Activated CD4-positive, alpha-beta T cell treated with anti-CD3 and anti-CD28 coated beads, Interleukin-2, amount 50 U/mL, for 1 hour (primary cell): ENCODE results near the gene NAB1.
A peak's percentile ranks its signal among the peaks of the same experiment; 100 is the strongest.

Source experiments
- DNase-seq: peaks from one replicate; pipeline ENCODE4 v3.0.0-alpha.2; 2020

NAB1 gene

DNA sequence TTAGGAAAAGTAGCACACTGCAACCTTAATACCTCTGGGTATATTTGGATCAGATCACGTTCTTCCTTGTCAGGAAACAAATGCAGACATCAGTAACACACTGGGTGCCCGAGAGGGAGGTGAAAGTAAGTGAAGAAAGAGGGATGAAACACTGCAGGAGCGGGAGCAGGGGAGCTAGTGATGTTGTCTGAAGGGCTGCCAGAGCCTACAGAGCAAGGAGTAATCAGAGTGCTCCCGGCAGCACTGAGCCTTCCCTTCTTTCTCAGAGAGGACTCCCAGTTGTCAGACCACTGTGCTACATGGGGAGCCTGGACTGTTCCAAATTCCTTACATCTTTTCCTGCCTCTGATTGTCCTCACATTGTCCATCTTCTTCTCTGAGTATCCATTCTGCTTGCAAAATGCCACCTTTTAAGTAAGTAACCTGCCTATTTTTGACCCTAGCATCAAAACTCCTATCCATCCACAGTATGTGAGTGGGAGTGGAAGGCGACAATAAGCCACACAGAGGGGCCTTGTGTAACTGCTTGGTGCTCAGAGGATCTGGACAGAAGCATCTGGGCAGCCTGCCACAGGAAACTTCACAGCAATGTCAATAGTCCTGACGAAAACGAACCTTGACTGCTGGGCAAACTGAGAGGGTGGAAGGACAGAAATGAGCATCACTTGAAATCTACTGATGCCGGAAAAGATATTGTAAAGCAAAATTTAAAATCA lies 10.8 kb upstream of the NAB1 start:
- no peak for DNase-seq

DNA sequence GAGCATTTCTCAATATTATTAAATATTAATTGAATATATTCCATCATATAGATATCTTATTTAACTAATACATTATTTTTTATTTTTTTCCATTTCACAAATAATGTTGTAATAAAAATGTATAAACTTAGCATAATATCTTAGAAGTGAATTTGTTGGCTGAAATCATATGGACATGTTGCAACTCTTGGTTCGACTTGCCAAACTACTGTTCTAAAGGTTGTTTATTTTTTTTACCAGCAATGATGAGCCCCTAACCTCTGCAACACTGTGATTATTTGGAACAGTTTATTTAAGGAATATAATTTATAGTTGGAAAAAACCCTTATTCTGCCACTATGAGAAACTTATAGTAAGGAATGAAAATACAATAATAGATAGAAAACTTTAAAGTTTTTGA lies 8.8 kb upstream of the NAB1 start:
- no peak for DNase-seq

DNA sequence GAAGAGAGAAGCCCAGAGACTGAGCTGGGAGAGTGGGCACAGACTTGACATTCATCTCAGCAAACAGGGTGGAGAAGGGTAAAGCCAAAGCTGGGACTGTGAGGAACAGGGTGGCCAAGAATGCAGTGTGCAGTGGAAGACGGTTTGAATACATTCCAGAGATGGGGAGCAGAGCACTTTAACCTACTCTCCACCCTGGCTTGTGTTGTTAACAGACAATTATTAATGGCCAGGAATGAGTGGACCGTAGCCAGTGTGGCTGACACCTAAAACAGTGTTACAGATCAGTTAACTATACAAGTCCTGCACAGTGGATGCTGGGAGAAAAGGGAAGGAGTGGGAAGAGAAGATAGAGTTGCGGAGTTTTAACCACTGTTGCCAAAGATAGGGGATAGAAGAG lies 7.4 kb upstream of the NAB1 start:
- DNase-seq, result no peak

- DNase-seq, result no peak
Observed at GRCh38 chr2:190646780-190647522, 1.9 kb upstream of the NAB1 start.

DNA sequence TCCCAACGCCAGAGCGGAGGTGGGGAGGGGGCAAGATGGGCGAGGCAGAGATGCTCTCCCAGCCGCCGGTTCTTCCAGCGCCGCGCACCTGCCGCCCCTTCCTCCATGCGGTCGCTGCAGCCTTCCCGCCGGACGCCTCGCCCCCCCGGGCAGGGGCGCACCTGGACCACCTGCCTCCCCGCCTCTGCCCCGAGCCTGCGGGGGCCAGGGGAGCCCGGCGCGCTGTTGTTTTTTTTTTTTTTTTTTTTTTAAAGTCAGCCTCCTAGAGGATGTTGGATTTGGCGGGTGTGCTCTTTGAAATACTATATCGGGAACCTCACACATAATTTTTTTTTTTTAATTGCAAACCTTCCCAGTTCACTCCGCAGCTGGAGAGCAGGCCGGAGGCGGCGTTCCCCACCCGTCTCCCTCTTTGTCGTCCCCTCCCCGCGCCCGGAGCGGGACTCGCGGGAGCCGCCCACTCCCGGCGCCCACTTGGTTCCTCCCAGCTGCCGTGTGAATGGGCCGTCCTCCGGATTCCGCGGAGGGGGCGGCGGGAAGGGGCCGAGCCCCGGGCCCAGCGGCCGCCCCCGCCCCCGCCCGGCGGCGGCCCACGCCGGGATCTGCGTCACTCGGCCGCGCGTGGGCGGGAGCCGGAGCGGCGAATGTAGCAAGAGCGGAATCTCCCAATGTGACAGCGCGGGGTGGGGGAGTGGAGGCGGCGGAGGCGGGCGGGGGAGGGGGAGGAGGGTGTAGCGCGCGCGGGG lies 421 bp upstream of the NAB1 start:
- peak; percentile 93 for DNase-seq

GRCh38 chr2:190649798-190650390 lies 1.0 kb downstream of the NAB1 start:
- no peak for DNase-seq

- DNase-seq, result no peak
Observed at GRCh38 chr2:190651413-190651812, 2.5 kb downstream of the NAB1 start.

DNA sequence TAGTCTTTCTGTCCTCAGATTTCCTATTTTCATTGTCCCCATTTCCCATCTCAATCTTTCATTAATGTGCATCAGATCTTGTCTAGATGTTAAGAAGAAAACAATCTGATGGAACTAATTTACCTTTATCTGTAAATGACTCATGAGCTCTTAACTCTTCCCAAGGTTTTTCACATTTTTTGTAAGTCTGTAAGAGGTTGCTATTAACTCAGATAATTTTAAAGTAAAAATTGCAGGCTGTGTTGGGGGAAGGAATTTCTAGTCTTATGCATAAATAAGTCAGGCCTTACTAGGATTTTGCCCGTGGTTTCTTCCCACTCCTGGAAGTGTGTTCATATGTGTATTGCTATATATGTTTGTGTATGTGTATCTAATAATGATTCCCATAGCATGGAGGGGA lies 4.3 kb downstream of the NAB1 start:
- DNase-seq, result no peak

DNA sequence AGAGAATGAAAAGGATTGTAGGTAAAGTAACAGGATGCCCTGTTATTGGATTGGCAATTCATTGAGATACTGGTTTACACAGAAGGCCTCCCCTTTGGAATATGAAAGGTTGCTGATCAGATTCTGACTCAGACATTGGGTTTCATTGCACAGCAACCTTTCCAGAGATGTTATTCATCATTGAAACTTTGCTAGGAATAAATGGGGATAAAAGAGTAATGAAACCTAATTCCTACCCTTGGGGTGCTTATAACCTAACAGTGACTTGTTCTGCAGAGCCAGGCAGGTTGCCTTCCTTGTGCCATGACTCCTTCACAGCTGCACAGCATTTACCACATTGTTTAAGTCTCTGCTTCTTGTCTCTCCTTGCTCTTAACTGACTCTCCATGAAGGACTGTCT lies 5.0 kb downstream of the NAB1 start:
- no peak for DNase-seq

- DNase-seq, result no peak
Observed at GRCh38 chr2:190655113-190655512, 6.2 kb downstream of the NAB1 start.

DNA sequence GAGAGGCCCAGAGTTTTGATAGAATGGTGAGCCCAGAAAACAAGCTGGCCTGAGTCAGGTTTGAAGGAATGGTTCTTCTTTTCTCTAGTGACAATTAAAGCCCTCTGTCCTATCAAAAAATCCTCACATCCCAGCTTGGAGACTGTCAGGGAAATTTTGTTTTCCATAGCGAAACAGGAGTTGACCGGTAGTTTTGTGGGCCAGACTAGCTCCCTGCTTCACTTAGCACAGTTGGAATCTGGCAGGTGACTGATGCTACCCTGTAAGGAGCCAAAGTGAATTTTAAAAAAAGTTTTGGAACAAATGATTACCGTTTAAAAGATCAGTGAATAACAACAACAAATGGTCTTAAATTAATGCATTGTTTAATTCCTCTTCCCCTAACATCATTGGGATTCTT lies 6.7 kb downstream of the NAB1 start:
- DNase-seq, result no peak

DNA sequence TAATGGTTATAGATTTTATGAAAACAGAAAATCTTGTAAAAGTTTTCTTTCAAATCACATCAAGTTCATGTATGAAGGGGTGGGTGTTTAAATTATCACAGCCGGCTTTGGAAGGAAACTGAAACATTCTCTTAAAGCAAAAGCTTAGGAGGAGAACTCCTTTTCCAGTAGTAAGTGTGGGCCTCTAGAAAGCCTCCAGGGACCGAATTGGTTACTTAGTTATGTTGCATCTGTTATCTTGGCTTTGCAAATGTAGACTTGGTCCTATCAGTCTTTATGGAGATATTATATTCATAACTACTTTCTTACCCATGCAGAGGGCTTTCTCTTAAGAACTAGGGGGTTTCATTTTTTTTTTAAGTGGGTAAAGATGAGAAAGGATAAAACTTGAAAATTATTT lies 7.4 kb downstream of the NAB1 start:
- no peak for DNase-seq

DNA sequence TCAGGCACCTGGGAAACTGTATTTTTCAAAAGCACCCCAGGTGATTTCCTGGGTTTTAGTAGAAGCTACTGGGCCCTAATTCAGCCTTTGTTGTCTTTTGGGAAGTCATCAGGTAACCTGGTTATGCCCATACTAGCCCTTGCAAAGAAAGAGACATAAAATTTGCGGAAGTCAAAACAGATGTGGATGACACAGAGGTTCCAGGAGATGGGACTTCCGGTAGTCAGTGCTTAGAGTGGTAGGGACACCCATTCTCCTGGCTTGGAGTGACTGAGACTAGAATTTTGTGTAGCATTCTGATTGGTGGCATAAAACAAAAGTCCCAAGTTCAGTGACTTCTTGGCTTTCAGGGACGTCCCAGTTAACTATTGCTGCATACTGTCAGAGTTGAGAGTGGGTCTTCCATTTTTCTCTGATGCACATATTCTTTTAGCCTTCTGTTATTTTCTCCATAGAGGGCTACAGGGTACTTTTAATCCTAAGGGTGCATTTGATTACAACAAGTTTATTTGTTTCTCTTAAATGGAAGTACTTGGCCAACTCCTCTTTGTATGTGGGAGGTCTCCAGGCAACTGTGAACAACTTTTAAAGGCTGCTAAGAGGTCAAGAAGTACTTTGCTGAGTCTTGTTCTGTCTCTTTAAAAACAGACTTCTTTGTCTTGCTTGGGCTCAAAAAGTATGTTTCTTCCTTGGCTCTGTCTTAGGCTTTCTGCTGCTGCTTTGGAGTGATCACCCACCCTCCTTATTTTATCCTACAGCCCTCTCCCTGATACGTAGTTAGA lies 8.8 kb downstream of the NAB1 start:
- DNase-seq, result no peak

- DNase-seq, result no peak
Observed at GRCh38 chr2:190659553-190659952, 10.7 kb downstream of the NAB1 start.

DNA sequence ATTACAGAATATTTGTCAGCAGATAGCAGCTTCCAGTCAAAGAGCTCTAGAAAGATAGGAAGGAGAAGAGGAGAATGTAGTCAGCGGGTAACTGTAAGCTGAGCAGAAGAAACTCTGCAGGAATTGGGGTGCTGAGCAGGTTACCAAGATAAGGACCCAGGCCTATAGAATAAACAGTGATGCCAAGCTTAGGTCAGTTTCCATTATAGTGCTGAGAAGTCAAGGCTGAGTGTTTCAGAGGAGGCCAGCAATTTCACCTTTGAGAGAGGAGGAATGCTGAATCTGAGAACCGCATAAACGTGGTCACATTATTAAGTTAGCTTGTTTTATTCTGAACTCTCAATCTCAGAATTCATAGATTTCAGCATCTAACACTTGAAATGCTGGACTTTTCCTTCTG lies 13.9 kb downstream of the NAB1 start:
- DNase-seq, result no peak

DNA sequence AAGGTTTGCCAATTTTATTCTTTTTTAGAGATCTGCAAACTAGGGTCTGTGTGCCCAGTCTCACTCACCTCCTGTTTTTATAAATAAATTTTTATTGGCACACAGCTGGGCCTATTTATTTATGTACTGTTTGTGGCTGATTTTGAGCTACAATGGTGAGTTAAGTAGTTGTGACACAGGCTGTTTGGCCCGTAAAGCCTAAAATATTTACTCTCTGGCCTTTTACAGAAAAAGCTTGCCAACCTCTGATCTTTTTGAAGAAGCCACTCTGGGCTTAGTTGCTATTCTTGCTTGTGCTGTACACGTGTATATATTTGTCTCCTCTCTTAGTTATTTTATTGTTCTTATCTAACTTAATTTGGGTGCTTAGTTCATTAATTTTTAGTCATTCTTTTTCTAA lies 14.5 kb downstream of the NAB1 start:
- no peak for DNase-seq

GRCh38 chr2:190663839-190664238 lies 15.0 kb downstream of the NAB1 start:
- no peak for DNase-seq

GRCh38 chr2:190664240-190664639 lies 15.4 kb downstream of the NAB1 start:
- DNase-seq, result no peak

- no peak for DNase-seq
Observed at GRCh38 chr2:190666895-190667294, 18.0 kb downstream of the NAB1 start.

GRCh38 chr2:190668892-190669291 lies 20.0 kb downstream of the NAB1 start:
- DNase-seq, result no peak

DNA sequence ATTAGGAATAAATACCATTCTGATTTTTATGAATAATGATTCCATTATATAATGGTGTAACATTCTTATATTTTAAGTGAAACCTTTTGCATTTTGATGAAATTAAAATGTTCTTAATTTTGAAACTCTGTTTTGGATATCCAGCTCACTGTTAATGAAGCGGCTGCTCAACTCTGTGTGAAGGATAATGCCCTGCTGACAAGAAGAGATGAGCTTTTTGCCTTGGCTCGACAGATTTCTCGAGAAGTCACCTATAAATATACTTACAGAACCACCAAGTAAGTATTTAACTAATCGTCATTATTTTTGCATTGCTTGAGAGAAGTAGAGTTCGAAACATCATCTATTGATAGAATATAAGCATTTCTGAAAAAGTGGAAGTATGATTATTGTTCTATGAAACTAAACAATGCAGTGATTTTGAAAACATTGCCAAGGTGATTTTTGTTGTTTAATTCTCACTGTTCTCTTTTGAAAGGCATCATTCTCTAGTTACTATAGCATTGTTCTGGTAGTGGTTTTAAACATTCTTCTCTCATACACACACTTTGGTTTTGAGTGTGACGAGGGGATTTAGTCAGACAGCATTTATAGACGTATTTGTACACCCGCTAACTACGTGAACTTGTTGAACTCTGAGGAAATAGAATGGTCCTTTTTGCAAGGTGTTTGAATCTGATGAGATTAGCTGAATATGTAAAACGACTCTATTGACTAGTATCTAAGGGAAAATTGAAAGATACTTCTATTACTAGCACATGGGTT lies 21.5 kb downstream of the NAB1 start:
- no peak for DNase-seq
